Endothelial cell of umbilical vein (primary cell): Measurements from ENCODE around the gene ADGRG2. TPM values are rescaled to one million over a fixed set of nuclear protein-coding genes. Genes with fewer than 3 reads are reported as not detected.

Source experiments
- BruUV-seq: library from RNA; stranded (reverse); fragments of 400-500 nt; replicated peaks from 2 replicates; lab custom pipeline; 2021; lab: Mats Ljungman, UMichigan
- CTCF ChIA-PET: fragments of 300-600, 350-600 bp; sonication (Branson Sonifier 250); formaldehyde crosslinking; loops from one replicate; lab custom pipeline; 2021; ENCODE audit warnings: antibody characterized with exemption, inconsistent platforms; lab: Charles Lee
- POLR2A ChIA-PET: fragments of 300-600, 350-600 bp; sonication (Branson Sonifier 250); formaldehyde crosslinking; loops from one replicate; lab custom pipeline; 2021; ENCODE audit warnings: antibody characterized with exemption, inconsistent platforms; lab: Charles Lee
- DNase-seq: peaks from one replicate; pipeline ENCODE4 v3.0.0-alpha.2; 2011; ENCODE audit warnings: low read depth, low spot score
- FAIRE-seq: peaks from 2 replicates; lab custom pipeline; 2011; peaks lifted over from hg19 to GRCh38; lab: Jason Lieb, UNC
- H2AFZ ChIP-seq: 2 replicates; pipeline ENCODE4 v1.6.0; 2012; ENCODE audit warnings: low read depth, low read length, control low read depth, inconsistent platforms
- H3K27ac ChIP-seq: 2 replicates; pipeline ENCODE4 v1.5.1; 2011; ENCODE audit warnings: low read depth, mild to moderate bottlenecking, control low read depth, low read length, moderate library complexity; ENCODE audit not compliant: insufficient read depth
- H3K27me3 ChIP-seq, 2 experiments: 2 replicates each; pipeline versions ENCODE4 v1.6.0 to v1.6.1; 2011; ENCODE audit warnings: low read length in 2 of 2, mixed read lengths in 1 of 2; ENCODE audit not compliant: control insufficient read depth in 2 of 2, insufficient read depth in 2 of 2
- H3K36me3 ChIP-seq, 2 experiments: 2 replicates in 1 of 2; 3 replicates in 1 of 2; pipeline ENCODE4 v1.5.1; 2011; ENCODE audit warnings: low read length in 2 of 2, mild to moderate bottlenecking in 1 of 2, moderate library complexity in 1 of 2; ENCODE audit not compliant: control insufficient read depth in 2 of 2, insufficient read depth in 2 of 2; ENCODE audit errors: extremely low read depth in 1 of 2
- H3K4me1 ChIP-seq: 3 replicates; pipeline ENCODE4 v1.5.1; 2011; ENCODE audit warnings: mild to moderate bottlenecking, low read length; ENCODE audit not compliant: control insufficient read depth, insufficient read depth; ENCODE audit errors: extremely low read depth
- H3K4me2 ChIP-seq: 2 replicates; pipeline ENCODE4 v1.6.1; 2011; ENCODE audit warnings: low read length, control low read depth, mixed read lengths; ENCODE audit not compliant: insufficient read depth
- H3K4me3 ChIP-seq, 3 experiments: fragments of 200-600 bp in 1 of 3; sonication (generic), shearing (Covaris generic) in 1 of 3; replicated peaks in 1 of 3; 2 replicates each; pipeline ENCODE4 v1.5.1; 2011 to 2016; ENCODE audit warnings: control low read depth in 3 of 3, low read length in 3 of 3, mild to moderate bottlenecking in 2 of 3, inconsistent platforms in 1 of 3, low read depth in 1 of 3, moderate library complexity in 1 of 3; ENCODE audit not compliant: insufficient read depth in 1 of 3
- H3K79me2 ChIP-seq: 2 replicates; pipeline ENCODE4 v1.6.0; 2012; ENCODE audit warnings: low read length, inconsistent platforms; ENCODE audit not compliant: control insufficient read depth, insufficient read depth
- H3K9ac ChIP-seq: replicated peaks from 2 replicates; pipeline ENCODE3; 2011; ENCODE audit warnings: low read length, control low read depth; ENCODE audit not compliant: insufficient read depth; ENCODE audit errors: extremely low read depth
- H3K9me1 ChIP-seq: replicated peaks from 3 replicates; pipeline ENCODE4 v1.6.0; 2011; ENCODE audit warnings: mild to moderate bottlenecking, low read length; ENCODE audit not compliant: control insufficient read depth, insufficient read depth; ENCODE audit errors: extremely low read depth
- H3K9me3 ChIP-seq: replicated peaks from 2 replicates; pipeline ENCODE4 v1.5.1; 2012; ENCODE audit warnings: low read length, inconsistent platforms; ENCODE audit not compliant: control insufficient read depth, insufficient read depth
- H4K20me1 ChIP-seq: replicated peaks from 2 replicates; pipeline ENCODE3; 2011; ENCODE audit warnings: mild to moderate bottlenecking, low read length; ENCODE audit not compliant: control insufficient read depth, insufficient read depth; ENCODE audit errors: extremely low read depth
- EZH2 ChIP-seq: IDR thresholded peaks from 2 replicates; pipeline ENCODE4 v1.6.1; 2012; ENCODE audit warnings: borderline replicate concordance, low read depth, mild to moderate bottlenecking, moderate library complexity, low read length, inconsistent platforms; ENCODE audit not compliant: severe bottlenecking
- FOS ChIP-seq: IDR thresholded peaks from 2 replicates; pipeline ENCODE4 v1.6.1; 2011; ENCODE audit warnings: mild to moderate bottlenecking, low read length, moderate library complexity, borderline replicate concordance; ENCODE audit not compliant: insufficient read depth
- GATA2 ChIP-seq: IDR thresholded peaks from 2 replicates; pipeline ENCODE4 v1.7.0; 2011; ENCODE audit warnings: low read depth, mild to moderate bottlenecking, moderate library complexity, mixed read lengths, low read length; ENCODE audit not compliant: insufficient read length, insufficient read depth
- JUN ChIP-seq: IDR thresholded peaks from 2 replicates; pipeline ENCODE4 v1.6.1; 2011; ENCODE audit warnings: borderline replicate concordance, low read depth; ENCODE audit not compliant: insufficient read length, insufficient read depth
- MYC ChIP-seq: IDR thresholded peaks from one replicate; pipeline ENCODE4 v1.6.1; 2011; ENCODE audit warnings: mild to moderate bottlenecking, low read depth, low read length
- POLR2A ChIP-seq: IDR thresholded peaks from 2 replicates; pipeline ENCODE4 v1.6.1; 2012; ENCODE audit warnings: low read depth, mild to moderate bottlenecking, control low read depth, low read length
- POLR2AphosphoS5 ChIP-seq: IDR thresholded peaks from 2 replicates; pipeline ENCODE4 v1.6.1; 2012; ENCODE audit warnings: low read depth, mild to moderate bottlenecking, control low read depth, low read length, moderate library complexity; ENCODE audit not compliant: insufficient read depth
- dilution Hi-C: fragments of 300-500 bp; cut with MboI; formaldehyde crosslinking; loops from one replicate; pipeline ENCODE4 v1.15.0; 2019; ENCODE audit warnings: low sequenced_read_pairs; ENCODE audit not compliant: extremely low pct_ligation_motif_present
- intact Hi-C: fragments of 100-400 bp; cut with micrococcal nuclease; formaldehyde crosslinking; loops from one replicate; pipeline ENCODE4 v1.10.0; 2022
- polyA plus RNA-seq, 4 experiments: library from polyadenylated mRNA; depleted of rRNA in 3 of 4; stranded (reverse) in 3 of 4; unstranded in 1 of 4; fragments of >200 nt; gene quantifications; 2 replicates each; pipeline versions ENCODE4 v1.2.1 to v1.2.3, GENCODE V29; 2011 to 2012; ENCODE audit warnings: missing spikeins in 1 of 4
- total RNA-seq: library from RNA; stranded (reverse); gene quantifications from 2 replicates; pipeline ENCODE4 v1.2.3, GENCODE V29; 2021
- TF ChIP-seq, protein P1 (sequence below): IDR thresholded peaks from 2 replicates; pipeline ENCODE4 v1.6.1; 2011; ENCODE audit not compliant: insufficient read depth, insufficient read length
- TF ChIP-seq, protein P2 (sequence below), 2 donors: IDR thresholded peaks; 1 replicate in 1 of 2; 2 replicates in 1 of 2; pipeline ENCODE4 v1.5.1; 2011; ENCODE audit warnings: low read length in 2 of 2, mild to moderate bottlenecking in 2 of 2, moderate library complexity in 2 of 2, control low read depth in 1 of 2, inconsistent platforms in 1 of 2, low read depth in 1 of 2; ENCODE audit not compliant: insufficient read depth in 1 of 2; ENCODE audit errors: extremely low read depth in 1 of 2

ADGRG2 gene
- total and polyA plus RNA-seq, 2 donors (not counting 3 experiments of a cell fraction or from before 2014, with no cell fraction given), result not detected

DNA sequence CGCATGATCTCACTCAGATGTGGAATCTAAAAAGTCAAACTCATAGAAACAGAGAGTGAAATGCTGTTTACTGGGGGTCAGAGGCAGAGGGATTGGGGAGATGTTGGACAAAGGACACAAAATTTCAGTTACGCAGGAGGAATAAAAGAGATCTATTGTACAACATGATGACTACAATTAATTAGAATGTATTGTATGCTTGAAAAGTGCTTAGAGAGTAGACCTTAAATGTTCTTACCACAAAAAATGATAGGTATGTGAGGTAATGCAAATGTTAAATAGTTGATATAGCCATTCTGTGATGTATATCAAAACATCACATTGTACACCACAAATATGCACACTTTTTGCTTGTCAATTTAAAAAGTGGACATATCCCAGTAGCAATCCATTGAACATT is 102.3 kb downstream of the ADGRG2 start:
- no peak for FAIRE-seq

More for the DNA sequence above, 102.3 kb downstream of the ADGRG2 start:
- Histone ChIP-seq H3K9ac (no peak overlapping the region), H3K27me3 (no peaks in the 10 kb centered on the region), H4K20me1 (no peaks in the 10 kb centered on the region), H3K79me2 (no peaks in the 10 kb centered on the region), H3K9me3 (no peaks in the 10 kb centered on the region), H3K4me1 (no peaks in the 10 kb centered on the region), H3K4me2 (no peak overlapping the region), H3K4me3 (no peak overlapping the region), H2AFZ (no peak overlapping the region), H3K27ac (no peak overlapping the region), H3K36me3 (no peaks in the 10 kb centered on the region), H3K9me1 (no peaks in the 10 kb centered on the region)
- intact Hi-C loops (no loop called here), dilution Hi-C loops (no loop called here)
- ChIA-PET POLR2A (no interaction called here), CTCF (no interaction called here)
- no peak for DNase-seq
- no peak for TF ChIP-seq POLR2A
- TF ChIP-seq, protein P1, sequence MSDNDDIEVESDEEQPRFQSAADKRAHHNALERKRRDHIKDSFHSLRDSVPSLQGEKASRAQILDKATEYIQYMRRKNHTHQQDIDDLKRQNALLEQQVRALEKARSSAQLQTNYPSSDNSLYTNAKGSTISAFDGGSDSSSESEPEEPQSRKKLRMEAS, result no peak
- TF ChIP-seq GATA2, result no peak
- TF ChIP-seq POLR2AphosphoS5, result no peak
- TF ChIP-seq EZH2, result no peak
- TF ChIP-seq MYC, result no peak
- TF ChIP-seq JUN, result no peak
- TF ChIP-seq FOS, result no peak
- TF ChIP-seq, protein P2, sequence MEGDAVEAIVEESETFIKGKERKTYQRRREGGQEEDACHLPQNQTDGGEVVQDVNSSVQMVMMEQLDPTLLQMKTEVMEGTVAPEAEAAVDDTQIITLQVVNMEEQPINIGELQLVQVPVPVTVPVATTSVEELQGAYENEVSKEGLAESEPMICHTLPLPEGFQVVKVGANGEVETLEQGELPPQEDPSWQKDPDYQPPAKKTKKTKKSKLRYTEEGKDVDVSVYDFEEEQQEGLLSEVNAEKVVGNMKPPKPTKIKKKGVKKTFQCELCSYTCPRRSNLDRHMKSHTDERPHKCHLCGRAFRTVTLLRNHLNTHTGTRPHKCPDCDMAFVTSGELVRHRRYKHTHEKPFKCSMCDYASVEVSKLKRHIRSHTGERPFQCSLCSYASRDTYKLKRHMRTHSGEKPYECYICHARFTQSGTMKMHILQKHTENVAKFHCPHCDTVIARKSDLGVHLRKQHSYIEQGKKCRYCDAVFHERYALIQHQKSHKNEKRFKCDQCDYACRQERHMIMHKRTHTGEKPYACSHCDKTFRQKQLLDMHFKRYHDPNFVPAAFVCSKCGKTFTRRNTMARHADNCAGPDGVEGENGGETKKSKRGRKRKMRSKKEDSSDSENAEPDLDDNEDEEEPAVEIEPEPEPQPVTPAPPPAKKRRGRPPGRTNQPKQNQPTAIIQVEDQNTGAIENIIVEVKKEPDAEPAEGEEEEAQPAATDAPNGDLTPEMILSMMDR (IDR thresholded peaks at IDR 0.05; ENCODE audit: extremely low read depth in 1 of 2, insufficient read depth in 1 of 2, low read depth in 1 of 2, low read length in 2 of 2), result no peak
- no TSS peak for BruUV-seq
